HG03520 (cell line): ENCODE data around the gene NUTF2.

Source experiments
- ATAC-seq: cut with Tn5 transposase; IDR thresholded peaks from one replicate; pipeline ENCODE4 v1.9.1; 2021; ENCODE audit warnings: mild to moderate bottlenecking, moderate library complexity; ENCODE audit not compliant: unreplicated experiment

Gene NUTF2

GRCh38 chr16:67917140-67917851 lies 70.6 kb downstream of the NUTF2 start:
- no peak for ATAC-seq

GRCh38 chr16:67917852-67918236 lies 71.1 kb downstream of the NUTF2 start:
- no peak for ATAC-seq

- ATAC-seq: no peak
Measured at GRCh38 chr16:67919622-67920221, 73.0 kb downstream of the NUTF2 start.
